Measurements from ENCODE around the gene ZNF70.

ZNF70 gene

DNA sequence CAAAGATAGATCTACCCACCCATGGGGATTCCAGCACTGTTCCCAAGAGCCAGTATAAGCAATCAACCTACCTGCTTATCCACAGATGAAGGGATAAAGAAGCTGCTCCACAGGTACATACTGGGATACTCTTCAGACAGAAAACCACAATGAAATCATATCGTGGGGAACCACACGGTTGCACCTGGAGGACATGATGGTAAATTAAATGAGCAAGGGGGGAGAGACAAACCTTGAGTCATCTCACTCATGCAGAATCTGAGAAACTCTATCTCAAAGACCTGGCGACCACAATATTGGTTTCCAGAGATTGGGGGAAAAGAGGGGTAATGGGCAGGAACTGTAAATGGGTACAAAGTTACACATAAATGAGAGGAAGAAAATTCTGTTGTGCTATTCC is 45.6 kb downstream of the ZNF70 start:
- in situ Hi-C loops (cut with HindIII; ENCODE audit: low pct_ligation_motif_present, low pct_unique_long_range_greater_than_20kb, low sequenced_read_pairs) = no loop called here
- DNase-seq = no peak

DNA sequence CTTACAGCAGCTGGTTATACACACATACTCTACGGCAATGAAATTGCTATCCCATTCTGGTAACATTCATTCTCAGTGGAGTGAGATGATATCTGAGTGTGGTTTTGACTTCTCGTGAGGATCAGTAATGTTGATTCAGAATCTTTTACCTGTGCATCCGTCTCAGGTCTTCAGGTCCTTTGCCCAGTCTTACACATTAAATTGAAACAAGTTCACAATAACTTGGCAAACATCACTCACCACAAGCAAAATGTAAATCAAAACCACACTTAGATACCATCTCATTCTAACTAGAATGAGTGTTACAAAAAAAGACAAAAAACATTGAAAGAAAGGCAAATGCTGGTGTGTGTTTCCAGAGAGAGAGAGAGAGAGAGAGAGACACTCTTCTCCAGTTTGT is 46.1 kb downstream of the ZNF70 start:
- no peak for DNase-seq
- in situ Hi-C loops (cut with HindIII; ENCODE audit: low pct_ligation_motif_present, low pct_unique_long_range_greater_than_20kb, low sequenced_read_pairs) = no loop called here

DNA sequence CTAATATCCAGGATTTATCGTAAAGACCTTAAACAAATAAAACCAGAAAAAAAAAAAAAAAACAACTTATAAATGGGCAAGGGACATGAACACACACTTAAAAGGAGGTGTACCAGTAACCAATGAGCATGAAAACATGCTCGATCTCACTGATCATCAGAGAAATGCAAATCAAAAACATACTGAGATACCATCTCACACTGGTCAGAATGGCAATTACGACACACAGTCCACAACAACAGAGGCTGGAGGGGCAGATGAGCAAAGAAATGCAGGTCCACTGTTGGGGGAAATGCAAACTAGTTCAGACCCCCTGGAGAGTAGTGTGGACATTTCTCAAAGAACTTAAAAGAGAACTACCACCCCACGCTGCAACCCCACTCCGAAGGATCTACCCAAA is 46.9 kb downstream of the ZNF70 start:
- DNase-seq = no peak
- in situ Hi-C loops (cut with HindIII; ENCODE audit: low pct_ligation_motif_present, low pct_unique_long_range_greater_than_20kb, low sequenced_read_pairs) = no loop called here

DNA sequence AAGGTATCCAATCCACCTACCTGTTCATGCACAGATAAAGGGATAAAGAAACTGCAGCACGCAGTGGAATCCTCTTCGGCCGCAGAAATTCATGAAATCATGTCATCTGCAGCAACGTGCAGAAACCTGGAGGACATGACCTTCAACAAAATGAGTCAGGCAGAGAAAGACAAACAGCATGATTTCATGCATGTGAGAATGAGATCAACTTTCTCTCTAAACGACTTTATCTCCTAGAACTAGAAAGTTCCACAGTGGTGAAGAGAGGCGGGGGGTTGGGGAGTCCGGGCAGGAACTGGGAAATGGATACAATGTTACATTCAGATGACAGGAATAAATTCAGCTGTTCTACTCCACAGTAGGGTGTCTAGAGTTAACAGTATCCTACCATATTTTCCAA is 50.2 kb downstream of the ZNF70 start:
- in situ Hi-C loops (cut with HindIII; ENCODE audit: low pct_ligation_motif_present, low pct_unique_long_range_greater_than_20kb, low sequenced_read_pairs) = no loop called here
- no peak for DNase-seq

DNA sequence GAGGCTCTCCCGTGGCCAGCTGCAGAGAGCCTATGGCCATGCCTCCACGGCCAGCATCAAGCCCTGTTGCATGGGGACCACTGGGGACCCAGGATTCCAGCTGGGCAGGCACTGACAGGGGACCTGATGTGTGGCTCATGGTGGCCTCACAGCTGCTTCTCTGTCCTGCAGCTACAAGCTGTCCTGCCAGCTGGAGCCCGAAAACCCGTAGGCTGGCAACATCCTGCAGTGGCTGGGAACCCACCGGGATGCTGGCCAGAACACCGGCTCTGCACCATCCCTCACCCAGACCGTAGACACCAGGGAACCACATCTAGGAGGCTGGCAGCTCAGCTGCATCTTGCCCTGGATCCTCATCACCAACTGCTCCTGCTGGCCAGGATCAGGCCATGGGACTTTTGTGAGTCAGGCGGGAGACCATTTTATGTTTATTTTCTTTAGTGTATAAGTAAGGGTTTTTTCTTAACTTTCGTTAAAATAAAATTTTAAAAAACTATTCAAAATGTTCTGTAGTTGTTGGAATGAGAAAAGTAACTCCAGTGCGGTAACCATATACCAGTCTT is 52.2 kb downstream of the ZNF70 start:
- in situ Hi-C loops (cut with HindIII; ENCODE audit: low pct_ligation_motif_present, low pct_unique_long_range_greater_than_20kb, low sequenced_read_pairs) = no loop called here
- no peak for DNase-seq

DNA sequence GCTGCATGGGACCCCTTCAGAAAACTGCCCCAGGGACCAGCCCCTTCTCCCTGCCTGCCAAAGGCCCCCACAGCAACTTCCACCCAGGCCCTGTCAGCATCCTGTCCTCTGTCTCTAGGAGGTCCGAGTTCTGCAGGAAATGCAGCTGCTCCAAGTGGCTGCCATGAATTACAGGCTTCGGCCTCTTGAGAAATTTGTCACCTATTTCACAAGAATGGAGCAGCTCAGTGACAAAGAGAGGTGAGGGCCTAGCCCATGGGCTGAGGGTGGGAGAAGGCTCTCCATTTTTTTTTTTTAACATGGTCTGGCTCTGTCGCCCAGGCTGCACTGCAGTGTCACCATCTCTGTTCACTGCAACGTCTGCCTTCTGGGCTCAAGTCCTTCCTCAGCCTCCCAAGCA is 52.8 kb downstream of the ZNF70 start:
- no peak for DNase-seq

DNA sequence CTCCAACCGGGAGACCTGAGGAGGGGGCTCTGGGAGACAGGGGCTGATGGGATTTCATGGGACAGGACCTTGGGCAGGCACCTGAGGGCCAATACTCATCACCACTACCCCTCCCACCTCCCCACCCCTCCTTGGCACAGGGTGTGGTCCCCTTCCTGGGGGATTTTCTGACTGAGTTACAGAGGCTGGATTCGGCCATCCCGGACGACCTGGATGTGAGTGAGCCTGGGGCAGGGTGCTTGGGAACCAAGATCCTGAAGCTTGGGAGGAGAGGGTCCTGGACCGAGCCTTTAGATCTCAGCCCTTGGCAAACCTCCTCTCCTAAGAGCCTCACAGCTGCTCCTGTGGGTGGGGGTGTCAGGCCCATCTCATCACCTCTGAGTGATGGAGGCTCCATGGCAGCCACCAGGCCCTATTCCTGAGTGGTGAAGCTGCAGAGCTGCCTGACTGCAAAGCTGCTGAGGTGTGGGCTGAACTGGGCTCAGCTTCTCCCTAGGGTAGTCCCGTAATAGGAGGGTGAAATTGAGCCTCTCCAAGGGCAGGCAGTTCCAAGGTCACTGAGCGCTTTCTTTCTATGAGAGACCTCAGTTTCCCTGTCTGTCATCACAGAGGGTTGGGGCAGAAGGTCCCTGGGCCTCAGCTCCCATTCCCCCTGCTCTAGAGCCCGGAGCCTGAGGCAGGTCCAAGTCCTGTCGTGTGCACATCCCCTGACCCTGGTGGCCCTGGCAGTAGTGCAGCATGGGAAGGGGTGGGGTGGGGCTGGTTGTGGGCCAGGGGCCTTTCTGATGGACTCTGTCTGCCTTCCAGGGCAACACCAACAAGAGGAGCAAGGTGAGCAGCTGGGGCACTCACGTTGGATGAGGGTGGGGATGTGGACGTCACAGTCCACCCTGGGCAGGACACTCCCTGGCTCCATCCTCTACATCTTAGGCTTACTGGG is 53.6 kb downstream of the ZNF70 start:
- in situ Hi-C loops (cut with HindIII; ENCODE audit: low pct_ligation_motif_present, low pct_unique_long_range_greater_than_20kb, low sequenced_read_pairs) = no loop called here

More for the DNA sequence above, 52.8 kb downstream of the ZNF70 start:
- in situ Hi-C loops (cut with HindIII; ENCODE audit: low pct_ligation_motif_present, low pct_unique_long_range_greater_than_20kb, low sequenced_read_pairs) = no loop called here

DNA sequence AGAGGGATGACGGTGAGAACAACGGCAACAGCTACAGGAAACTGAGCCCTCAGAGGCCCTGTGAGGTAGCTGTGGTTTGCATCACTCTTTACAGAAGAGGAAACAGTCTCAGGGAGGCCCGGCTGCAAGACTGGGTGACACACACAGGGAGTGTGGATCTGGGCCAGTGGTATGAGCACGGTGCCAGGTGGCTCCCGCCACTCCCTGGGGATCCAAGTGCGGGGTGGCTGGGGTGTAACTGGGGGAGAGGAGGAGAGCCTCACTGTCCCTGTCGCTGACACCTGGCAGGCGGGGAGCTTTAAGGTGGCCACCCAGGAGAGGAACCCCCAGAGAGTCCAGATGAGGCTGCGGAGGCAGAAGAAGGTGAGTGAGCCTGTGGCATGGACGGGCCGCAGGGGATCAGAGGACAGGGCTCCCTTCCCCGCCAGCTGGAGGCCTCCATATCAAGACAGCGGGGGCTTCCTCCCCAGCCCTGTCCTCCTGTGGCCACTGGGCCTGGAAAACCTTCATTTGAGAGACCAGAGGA is 54.5 kb downstream of the ZNF70 start:
- in situ Hi-C loops (cut with HindIII; ENCODE audit: low pct_ligation_motif_present, low pct_unique_long_range_greater_than_20kb, low sequenced_read_pairs) = no loop called here
- DNase-seq = no peak

More for the DNA sequence above, 53.6 kb downstream of the ZNF70 start:
- DNase-seq = no peak

DNA sequence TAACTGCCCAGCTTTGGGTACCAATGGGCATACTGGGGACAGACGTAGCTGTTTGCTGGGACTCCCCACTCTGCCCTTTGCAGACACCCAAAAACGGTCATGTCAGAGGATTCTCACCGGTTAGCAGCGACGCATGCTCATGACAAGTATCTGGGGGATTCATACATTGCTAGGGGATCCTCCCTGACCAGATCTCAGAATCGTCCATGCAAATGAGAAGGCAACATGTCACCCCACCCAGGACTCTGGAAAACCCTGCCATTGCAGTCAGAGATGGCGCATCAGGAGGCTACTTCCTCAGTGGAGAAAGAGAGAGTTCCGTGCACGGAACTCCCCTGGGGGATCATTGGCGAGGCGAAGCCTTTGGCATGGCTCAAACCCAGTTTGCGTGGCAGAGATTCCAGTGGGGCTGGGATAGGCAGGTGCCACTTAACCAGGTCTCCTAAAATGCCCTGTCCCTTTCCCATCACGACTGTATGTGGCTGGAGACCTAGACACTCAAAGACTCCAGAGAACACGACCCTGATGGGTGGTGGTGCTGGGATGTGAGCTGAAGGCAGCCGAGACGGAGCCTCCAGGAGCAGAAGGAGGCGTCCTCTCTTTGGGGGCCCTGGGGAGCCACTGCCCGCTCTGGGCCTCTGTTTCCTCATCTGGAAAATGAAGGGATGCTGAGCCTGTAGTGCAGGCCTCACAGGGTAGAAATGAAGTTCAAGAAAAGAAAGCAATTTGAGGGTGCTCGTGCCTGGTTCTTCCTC is 55.2 kb downstream of the ZNF70 start:
- no peak for DNase-seq
- in situ Hi-C loops (cut with HindIII; ENCODE audit: low pct_ligation_motif_present, low pct_unique_long_range_greater_than_20kb, low sequenced_read_pairs) = no loop called here

DNA sequence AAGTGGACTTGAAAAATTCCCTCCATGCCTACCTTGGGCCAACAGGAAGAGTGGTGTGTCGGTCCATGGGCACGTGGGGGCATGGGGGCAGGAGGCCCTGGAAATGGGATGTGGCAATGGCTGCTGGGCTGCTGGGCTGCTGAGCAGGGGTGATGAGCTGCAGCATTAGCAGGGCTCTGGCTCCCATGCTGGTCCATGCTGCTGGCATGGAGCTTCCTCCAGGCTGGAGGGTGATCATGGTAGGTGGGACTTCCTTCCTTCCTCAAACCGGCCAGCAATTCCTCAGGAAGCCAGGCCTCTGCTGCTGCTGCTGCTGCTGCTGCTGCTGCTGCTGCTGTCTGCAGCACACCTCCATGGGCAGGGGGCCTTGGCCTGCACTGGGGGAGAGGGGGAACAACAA is 55.8 kb downstream of the ZNF70 start:
- DNase-seq = no peak
- in situ Hi-C loops (cut with HindIII; ENCODE audit: low pct_ligation_motif_present, low pct_unique_long_range_greater_than_20kb, low sequenced_read_pairs) = no loop called here

DNA sequence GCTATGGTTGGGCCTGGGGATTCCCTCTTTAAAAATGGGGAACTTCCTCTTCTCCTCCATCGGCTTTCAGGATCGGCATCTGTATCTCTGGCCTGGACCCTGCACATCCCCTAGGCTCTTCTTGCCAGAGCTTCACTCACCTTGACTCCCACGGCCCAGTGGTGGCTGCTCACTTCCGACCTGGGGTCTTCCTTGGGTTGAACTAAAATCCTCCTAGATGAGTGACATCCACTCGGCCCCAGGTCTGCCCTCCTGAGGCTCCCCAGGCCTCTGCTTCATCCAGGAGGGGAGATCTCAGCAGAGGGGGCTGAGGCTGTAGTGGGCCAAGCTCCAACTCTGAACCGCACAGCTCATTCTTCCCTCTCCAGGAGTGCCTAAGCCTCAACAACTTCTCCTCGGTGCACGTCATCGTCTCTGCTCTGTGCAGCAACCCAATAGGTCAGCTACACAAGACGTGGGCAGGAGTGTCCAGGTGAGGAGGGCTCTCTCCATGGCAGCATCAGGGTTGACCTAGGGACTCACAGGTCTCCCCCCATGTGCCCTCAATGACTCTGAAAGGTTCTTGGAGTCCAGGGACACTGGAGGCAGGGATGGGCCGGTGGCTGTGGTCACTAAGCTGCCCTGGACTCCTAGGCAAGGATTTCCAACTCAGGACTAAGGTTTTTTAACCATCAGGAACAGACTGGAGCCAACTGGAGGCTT is 56.8 kb downstream of the ZNF70 start:
- DNase-seq = no peak
- in situ Hi-C loops (cut with HindIII; ENCODE audit: low pct_ligation_motif_present, low pct_unique_long_range_greater_than_20kb, low sequenced_read_pairs) = no loop called here

DNA sequence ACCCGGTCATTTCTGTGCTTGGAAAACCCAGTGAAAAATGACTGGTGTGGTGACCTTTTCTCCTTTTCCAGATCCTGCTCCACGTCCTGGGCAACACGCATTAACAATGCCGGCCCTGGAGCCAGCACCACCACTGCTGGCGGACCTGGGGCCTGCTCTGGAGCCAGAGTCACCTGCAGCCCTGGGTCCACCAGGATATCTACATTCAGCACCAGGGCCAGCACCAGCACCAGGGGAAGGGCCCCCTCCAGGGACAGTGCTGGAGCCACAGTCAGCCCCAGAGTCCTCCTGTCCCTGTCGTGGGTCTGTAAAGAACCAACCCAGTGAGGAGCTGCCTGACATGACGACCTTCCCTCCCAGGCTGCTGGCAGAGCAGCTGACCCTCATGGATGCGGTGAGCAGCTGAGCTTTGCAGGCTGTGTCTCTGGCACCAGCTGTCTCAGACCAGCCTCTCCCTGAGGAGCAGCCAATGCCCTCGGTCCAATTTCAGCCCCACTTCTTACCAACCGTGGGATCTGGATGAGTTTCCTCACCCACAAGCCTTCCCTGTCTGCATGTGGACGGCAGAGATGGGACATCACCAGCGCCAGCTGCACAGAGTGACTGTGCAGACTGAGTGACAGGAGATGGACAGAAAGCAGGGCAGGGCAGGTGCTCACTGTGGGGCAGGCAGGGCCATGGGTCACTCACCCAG is 58.2 kb downstream of the ZNF70 start:
- no peak for DNase-seq

DNA sequence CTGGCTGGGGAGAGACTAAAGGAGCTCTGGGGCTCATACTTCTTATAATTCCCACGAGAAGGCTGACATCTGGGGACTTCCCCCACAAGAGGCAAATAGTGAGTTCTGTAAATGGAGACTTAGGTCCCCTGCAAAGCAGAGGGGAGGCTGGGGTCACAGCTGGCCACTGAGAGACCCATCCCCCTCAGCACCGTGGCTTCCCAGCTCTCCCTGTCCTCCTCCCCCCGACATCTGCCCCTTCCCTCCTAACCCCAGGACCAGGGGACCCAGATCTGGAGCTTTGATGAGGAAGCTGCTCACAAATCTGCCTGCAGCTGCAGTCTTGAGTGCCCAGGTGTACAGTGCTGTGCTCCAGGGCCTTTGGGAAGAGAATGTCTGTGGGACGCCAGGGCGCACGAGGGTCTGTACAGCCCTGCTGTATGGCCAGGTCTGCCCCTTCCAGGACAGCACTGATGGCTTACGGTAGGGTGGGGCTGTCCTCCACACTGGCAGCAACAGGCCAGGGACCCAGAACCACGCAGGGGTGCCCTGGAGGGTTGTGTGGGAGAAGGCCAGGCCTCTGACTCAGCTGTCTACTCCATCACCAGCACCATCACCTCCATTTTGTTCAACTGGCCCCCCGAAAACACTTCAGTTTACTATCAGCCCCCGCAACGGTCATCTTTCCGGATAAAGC is 59.0 kb downstream of the ZNF70 start:
- no peak for DNase-seq
- in situ Hi-C loops (cut with HindIII; ENCODE audit: low pct_ligation_motif_present, low pct_unique_long_range_greater_than_20kb, low sequenced_read_pairs) = no loop called here

More for the DNA sequence above, 58.2 kb downstream of the ZNF70 start:
- in situ Hi-C loops (cut with HindIII; ENCODE audit: low pct_ligation_motif_present, low pct_unique_long_range_greater_than_20kb, low sequenced_read_pairs) = no loop called here

DNA sequence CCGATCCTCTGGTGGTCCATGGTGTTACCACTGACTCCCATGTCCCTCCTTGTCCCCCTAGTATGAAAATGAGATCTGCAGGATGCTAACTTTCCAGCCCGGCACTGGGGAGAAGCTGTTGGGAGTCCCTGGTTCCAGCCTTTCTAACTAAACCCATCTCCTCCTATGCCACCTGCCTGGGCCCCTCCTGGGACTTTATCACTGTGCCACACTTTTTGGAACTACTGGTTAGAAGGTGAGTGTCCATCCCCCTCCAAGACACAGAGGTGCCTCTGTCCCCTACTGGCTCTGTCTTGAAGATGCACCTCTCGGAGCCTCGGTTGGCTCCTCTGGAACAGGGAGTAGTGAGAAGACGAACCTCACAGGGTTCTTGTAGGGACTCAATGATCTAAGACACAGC is 60.2 kb downstream of the ZNF70 start, which contains the start of gene RGL4:
Gene RGL4, plus strand, starts transcription at position 301 of the 400 bp plus-strand sequence. CDS start 1,018 bp downstream, outside the sequence.
- in situ Hi-C loops (cut with HindIII; ENCODE audit: low pct_ligation_motif_present, low pct_unique_long_range_greater_than_20kb, low sequenced_read_pairs) = no loop called here

DNA sequence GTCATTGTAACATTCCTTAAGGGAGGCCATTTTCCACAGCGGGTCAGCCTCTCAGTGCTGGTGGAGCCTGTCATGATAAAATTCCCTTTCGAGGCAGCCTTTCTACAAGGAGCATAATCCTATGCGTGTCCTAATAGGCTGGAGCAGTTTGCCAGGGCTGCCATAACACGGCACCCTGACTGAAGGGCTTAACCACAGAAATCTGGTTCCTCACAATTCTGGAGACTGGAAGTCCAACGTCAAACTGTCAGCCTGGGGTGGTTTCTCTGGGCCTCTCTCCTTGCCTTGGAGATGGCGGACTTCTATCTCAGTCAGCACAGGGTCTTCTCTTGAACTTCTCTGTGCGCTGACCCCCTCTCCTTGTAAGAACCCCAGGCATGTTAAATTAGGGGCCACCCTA is 61.5 kb downstream of the ZNF70 start:
- in situ Hi-C loops (cut with HindIII; ENCODE audit: low pct_ligation_motif_present, low pct_unique_long_range_greater_than_20kb, low sequenced_read_pairs) = no loop called here

More for the DNA sequence above, 60.2 kb downstream of the ZNF70 start, which contains the start of gene RGL4:
- DNase-seq = no peak

More for the DNA sequence above, 61.5 kb downstream of the ZNF70 start:
- no peak for DNase-seq

All from ACHN (cell line).